ENCODE results near the gene GSG1L. TPM values are rescaled to one million over a fixed set of nuclear protein-coding genes. Genes with fewer than 3 reads are reported as not detected.

GSG1L gene
- total RNA-seq, 1 donor from 2014 or later: not detected

DNA sequence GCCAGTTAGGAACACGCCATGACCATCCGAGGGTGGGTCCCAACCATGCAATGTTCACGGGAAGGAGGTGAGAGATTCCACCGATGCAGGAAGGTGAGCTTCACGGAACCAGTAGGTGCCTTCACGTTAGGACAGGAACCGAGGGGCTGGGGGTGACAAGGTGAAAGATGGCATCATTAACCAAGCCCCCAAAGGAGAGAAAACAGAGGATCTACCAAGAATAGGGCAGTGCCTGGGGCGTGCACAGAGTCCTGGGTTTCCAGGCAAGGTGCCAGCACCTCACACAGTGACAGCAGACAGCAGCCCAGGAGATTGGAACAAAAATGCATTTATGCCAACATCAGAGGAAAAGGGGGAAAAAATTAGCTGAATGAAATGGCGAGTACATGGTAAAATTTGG, 137.9 kb downstream of the GSG1L start:
- intact Hi-C loops (cut with micrococcal nuclease): no loop called here
- H3K36me3 Mint-ChIP-seq (ENCODE audit: low read depth): no peaks in the 10 kb centered on the region
- no peak for DNase-seq (ENCODE audit: low spot score)
- no peak overlapping the region for H3K27ac Mint-ChIP-seq
- no peaks in the 10 kb centered on the region for H3K9me3 Mint-ChIP-seq
- H3K27me3 Mint-ChIP-seq (ENCODE audit: insufficient read depth): peaks cover 6% of the 10 kb centered on the region
- no peak overlapping the region for H3K4me3 Mint-ChIP-seq
- no peaks in the 10 kb centered on the region for H3K4me1 Mint-ChIP-seq (ENCODE audit: low read depth)

DNA sequence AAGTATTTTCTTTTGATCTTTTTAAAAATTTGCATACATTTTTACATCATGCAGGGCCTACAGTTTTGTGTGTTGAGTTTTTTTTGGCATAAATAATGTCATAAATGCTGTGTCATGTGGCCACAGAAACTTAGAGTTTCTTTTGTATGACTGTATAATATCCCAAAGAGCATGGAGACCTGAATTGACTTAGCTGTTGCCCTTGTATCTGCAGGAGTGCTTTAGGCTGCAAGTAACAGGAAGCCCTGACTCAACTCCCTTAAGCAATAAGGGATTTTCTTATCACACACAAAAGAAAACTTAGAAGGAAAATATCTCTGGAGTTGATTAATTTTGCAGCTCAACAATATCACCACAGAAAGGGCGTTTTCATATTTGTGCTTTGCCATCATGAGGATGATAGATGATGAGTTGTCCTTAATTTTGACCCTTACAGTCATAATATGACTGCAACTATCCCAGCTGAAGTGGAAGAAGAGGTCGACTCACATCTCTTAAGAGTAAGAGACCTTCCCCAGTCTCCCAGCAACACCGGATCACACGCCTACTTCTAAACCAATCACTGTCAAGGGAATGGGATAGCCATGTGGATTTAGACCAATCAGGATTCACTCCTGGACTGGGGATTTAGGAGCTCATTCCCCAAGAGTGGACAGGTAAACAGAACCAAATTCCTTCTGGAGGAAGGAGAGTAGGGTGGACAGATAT, 138.9 kb downstream of the GSG1L start:
- H3K27ac Mint-ChIP-seq: no peak overlapping the region
- DNase-seq (ENCODE audit: low spot score): no peak

DNA sequence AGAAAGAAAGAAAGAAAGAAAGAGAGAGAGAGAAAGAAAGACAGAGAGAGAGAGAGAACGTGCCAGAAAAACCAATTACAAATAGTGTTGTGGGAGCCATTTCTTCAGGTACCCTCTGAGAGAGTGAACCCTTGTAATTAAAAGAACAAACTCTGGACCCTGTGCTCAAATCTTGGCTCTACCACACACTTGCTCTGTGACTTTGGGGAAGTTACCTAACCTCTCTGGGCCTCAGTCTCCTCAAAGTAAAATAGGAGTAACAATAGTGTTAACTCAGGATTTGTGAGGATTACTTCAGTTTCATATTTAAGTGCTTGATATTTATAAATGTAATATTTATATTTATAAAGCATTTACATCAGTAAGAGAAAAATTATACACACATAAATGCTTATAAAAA, 139.8 kb downstream of the GSG1L start:
- no peak overlapping the region for H3K4me3 Mint-ChIP-seq
- H3K27me3 Mint-ChIP-seq (ENCODE audit: insufficient read depth): peaks cover 6% of the 10 kb centered on the region
- intact Hi-C loops (cut with micrococcal nuclease): no loop called here
- no peaks in the 10 kb centered on the region for H3K36me3 Mint-ChIP-seq (ENCODE audit: low read depth)
- no peak overlapping the region for H3K27ac Mint-ChIP-seq
- H3K4me1 Mint-ChIP-seq (ENCODE audit: low read depth): no peaks in the 10 kb centered on the region
- no peak for DNase-seq (ENCODE audit: low spot score)
- no peaks in the 10 kb centered on the region for H3K9me3 Mint-ChIP-seq

More for the DNA sequence above, 138.9 kb downstream of the GSG1L start:
- H3K4me1 Mint-ChIP-seq (ENCODE audit: low read depth): no peaks in the 10 kb centered on the region
- H3K9me3 Mint-ChIP-seq: no peaks in the 10 kb centered on the region
- peaks cover 6% of the 10 kb centered on the region for H3K27me3 Mint-ChIP-seq (ENCODE audit: insufficient read depth)
- no peak overlapping the region for H3K4me3 Mint-ChIP-seq
- intact Hi-C loops (cut with micrococcal nuclease): no loop called here
- H3K36me3 Mint-ChIP-seq (ENCODE audit: low read depth): no peaks in the 10 kb centered on the region

DNA sequence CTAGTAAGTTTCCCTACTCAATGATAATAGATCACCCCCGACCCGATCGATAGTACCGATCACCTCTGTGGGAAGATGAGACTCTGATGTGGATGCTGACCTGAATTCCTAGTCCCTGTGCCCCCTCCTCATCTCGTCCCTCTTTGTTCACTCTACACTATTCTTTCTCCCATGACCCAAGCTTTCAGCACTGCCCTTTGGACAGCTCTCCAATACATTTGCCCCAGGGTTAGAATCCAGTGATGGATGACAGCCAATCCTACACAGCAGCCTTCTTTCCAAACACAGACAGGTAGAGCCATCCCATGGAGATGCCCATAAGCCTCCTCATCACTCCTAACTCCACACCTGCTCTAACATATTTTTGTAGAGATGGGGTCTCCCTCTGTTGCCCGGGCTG, 141.1 kb downstream of the GSG1L start:
- H3K9me3 Mint-ChIP-seq: no peaks in the 10 kb centered on the region
- no peak for DNase-seq (ENCODE audit: low spot score)
- intact Hi-C loops (cut with micrococcal nuclease): no loop called here
- no peak overlapping the region for H3K4me3 Mint-ChIP-seq
- no peaks in the 10 kb centered on the region for H3K36me3 Mint-ChIP-seq (ENCODE audit: low read depth)
- peaks cover 6% of the 10 kb centered on the region for H3K27me3 Mint-ChIP-seq (ENCODE audit: insufficient read depth)
- no peaks in the 10 kb centered on the region for H3K4me1 Mint-ChIP-seq (ENCODE audit: low read depth)
- no peak overlapping the region for H3K27ac Mint-ChIP-seq

DNA sequence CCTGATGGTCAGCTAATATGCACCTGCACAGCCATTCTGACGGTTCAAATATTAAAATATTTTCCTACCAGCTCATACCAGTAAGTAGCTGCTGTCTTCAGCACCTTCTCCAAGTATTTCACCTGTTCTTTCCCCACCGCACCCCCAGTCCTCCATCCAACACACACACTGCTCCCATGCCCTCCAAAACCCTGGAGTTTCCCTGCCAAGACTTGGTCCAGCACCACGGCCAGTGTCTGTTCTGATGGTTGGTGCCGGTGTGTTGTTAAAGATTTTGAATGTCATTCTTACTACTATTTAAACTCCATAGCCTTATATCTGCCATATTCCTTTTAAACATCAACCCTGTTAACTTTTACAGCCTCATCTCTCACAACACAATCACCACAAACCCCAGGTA, 142.4 kb downstream of the GSG1L start:
- Mint-ChIP-seq H3K9me3 (no peaks in the 10 kb centered on the region), H3K36me3 (ENCODE audit: low read depth) (no peaks in the 10 kb centered on the region), H3K27ac (no peak overlapping the region), H3K27me3 (ENCODE audit: insufficient read depth) (peaks cover 6% of the 10 kb centered on the region), H3K4me3 (no peak overlapping the region), H3K4me1 (ENCODE audit: low read depth) (no peaks in the 10 kb centered on the region)
- intact Hi-C loops (cut with micrococcal nuclease): no loop called here
- no peak for DNase-seq (ENCODE audit: low spot score)

DNA sequence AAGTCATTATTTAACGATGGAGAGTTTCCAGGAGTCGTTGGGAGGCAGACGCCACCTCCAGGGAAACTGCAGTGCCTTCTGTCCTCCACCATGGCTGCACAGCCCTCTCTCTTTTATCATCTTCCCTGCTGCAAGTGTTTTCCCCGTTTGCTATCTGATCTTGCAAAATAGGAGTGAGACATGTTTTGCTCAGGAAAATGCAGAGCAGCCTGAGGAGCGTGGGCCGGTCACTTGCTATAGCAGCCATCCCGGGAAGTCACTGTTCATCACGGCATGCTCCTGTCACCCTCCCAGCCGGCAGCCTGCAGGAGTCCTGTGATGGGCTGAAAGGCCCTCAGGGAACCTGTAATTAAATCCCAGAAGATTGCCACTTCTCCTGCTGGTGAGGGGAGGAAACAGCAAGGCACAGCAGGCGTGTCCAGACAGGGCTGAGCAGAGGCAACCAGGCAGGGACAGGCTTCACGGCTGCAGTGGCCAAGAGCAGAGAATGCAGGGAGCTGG, 143.1 kb downstream of the GSG1L start:
- Mint-ChIP-seq H3K4me3 (no peak overlapping the region), H3K36me3 (ENCODE audit: low read depth) (no peaks in the 10 kb centered on the region), H3K4me1 (ENCODE audit: low read depth) (no peaks in the 10 kb centered on the region), H3K27ac (no peak overlapping the region), H3K27me3 (ENCODE audit: insufficient read depth) (peaks cover 6% of the 10 kb centered on the region), H3K9me3 (no peaks in the 10 kb centered on the region)
- no peak for DNase-seq (ENCODE audit: low spot score)
- intact Hi-C loops (cut with micrococcal nuclease): no loop called here

DNA sequence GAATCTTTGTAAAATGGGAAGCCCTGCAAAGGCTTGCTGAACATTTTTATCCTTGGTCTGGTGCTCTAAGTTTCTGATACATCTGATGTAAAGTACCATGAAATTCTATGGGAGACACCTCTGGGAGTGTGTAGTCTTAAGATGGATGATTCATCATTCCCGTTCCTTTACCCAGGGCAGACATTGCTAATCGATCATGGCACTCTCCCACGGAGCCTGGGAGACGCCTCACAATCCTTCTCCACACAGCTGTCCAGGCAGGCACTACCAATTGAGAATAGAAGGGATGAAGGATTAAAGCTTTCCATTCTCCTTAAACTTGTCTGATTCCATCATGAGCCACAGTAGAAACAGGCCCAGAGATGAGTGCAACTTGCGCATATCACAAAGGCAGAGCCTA, 144.8 kb downstream of the GSG1L start:
- Mint-ChIP-seq H3K36me3 (ENCODE audit: low read depth) (no peaks in the 10 kb centered on the region), H3K4me1 (ENCODE audit: low read depth) (no peaks in the 10 kb centered on the region), H3K27ac (no peak overlapping the region), H3K27me3 (ENCODE audit: insufficient read depth) (peaks cover 6% of the 10 kb centered on the region), H3K4me3 (no peak overlapping the region), H3K9me3 (no peaks in the 10 kb centered on the region)
- intact Hi-C loops (cut with micrococcal nuclease): no loop called here
- no peak for DNase-seq (ENCODE audit: low spot score)

DNA sequence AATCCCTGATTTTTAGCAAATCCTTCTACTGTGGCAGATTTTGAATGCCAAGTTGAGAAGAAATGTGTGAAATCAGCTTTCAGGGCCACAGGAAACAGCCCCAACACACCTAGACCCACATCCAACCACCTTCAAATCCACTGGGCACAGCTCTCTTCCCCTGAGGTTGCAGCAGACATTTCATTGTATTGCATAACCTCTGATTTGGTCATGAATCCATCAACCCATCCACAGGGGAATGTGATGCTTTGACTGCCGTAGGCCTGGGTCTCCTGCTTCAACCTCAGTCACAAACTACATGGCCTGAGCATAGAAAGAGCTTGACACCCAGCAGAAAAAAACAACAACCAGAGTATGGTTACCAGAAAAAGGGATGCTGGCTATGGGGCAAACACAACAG, 145.6 kb downstream of the GSG1L start:
- H3K27me3 Mint-ChIP-seq (ENCODE audit: insufficient read depth): peaks cover 6% of the 10 kb centered on the region
- no peaks in the 10 kb centered on the region for H3K36me3 Mint-ChIP-seq (ENCODE audit: low read depth)
- no peak for DNase-seq (ENCODE audit: low spot score)
- H3K9me3 Mint-ChIP-seq: no peaks in the 10 kb centered on the region
- no peak overlapping the region for H3K4me3 Mint-ChIP-seq
- no peak overlapping the region for H3K27ac Mint-ChIP-seq
- H3K4me1 Mint-ChIP-seq (ENCODE audit: low read depth): no peaks in the 10 kb centered on the region
- intact Hi-C loops (cut with micrococcal nuclease): no loop called here

DNA sequence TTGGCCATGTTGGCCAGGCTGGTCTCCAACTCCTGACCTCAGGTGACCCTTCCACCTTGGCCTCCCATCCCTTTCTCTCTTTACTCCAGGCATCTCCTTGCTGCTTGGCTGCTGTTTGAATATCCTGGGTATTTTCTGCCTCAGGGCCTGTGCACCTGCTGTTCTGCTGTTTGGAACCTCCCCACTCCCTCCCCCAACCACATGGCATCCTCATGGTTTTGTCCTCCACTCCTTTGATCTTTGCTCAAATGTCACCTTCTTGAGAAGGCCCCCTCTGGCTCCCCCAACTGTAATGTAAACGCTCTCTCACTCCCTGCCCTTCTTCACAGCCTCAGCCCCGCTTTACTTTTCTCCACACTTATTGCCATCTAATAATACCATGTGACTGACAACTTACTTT, 152.0 kb downstream of the GSG1L start:
- Mint-ChIP-seq H3K4me3 (no peak overlapping the region), H3K4me1 (ENCODE audit: low read depth) (no peaks in the 10 kb centered on the region), H3K9me3 (no peaks in the 10 kb centered on the region), H3K27ac (no peak overlapping the region), H3K27me3 (ENCODE audit: insufficient read depth) (peaks cover 5% of the 10 kb centered on the region), H3K36me3 (ENCODE audit: low read depth) (no peaks in the 10 kb centered on the region)
- DNase-seq (ENCODE audit: low spot score): no peak
- intact Hi-C loops (cut with micrococcal nuclease): no loop called here

DNA sequence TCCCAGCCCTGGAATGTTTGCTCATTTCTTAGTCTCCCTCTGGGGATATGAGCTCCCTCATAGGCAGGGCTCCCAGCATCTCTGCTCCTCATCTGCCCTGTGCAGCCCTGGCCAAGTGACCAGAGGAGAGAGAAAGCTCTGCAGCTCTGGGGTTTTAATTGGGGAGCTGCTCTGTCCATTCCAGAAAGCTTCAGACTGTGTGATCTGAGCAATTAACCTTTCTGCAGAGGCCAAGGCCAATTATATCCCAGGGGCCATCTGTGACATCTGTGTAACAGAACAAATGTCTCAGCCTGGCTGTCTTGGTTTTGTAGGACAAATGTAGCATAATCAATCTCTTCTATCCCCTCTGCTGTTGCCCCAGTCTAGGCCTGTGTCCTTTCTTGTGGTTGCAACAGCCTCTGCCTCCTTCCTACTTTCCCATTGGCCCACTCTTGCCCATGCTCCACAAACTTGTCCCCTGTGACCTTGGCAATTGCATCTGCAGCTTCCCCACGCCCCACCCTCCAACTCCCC, 156.0 kb downstream of the GSG1L start:
- no peak for DNase-seq (ENCODE audit: low spot score)
- H3K27ac Mint-ChIP-seq: no peak overlapping the region
- no peaks in the 10 kb centered on the region for H3K9me3 Mint-ChIP-seq
- H3K27me3 Mint-ChIP-seq (ENCODE audit: insufficient read depth): peaks cover 9% of the 10 kb centered on the region
- no peak overlapping the region for H3K4me3 Mint-ChIP-seq
- no peaks in the 10 kb centered on the region for H3K36me3 Mint-ChIP-seq (ENCODE audit: low read depth)
- no peaks in the 10 kb centered on the region for H3K4me1 Mint-ChIP-seq (ENCODE audit: low read depth)
- intact Hi-C loops (cut with micrococcal nuclease): no loop called here

DNA sequence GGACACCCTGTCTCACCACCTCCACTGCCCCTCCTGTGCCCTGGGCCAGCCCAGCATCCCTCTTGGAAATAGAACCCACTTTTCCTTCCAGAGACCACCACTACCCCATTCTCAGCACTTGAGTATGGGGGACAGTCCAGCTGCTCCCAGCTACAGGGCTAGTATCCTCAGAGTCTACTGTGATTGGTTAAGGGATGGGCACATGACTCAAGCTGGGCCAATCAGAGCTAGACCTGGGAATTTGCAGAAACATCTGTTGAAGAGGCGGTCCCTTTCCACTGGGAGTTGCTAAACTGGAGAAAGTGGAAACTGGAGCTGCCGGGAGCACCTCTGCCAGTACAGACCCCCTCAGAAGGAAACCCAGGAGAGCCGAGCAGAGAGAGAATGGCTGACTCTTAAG, 156.6 kb downstream of the GSG1L start:
- Mint-ChIP-seq H3K4me1 (ENCODE audit: low read depth) (no peaks in the 10 kb centered on the region), H3K27me3 (ENCODE audit: insufficient read depth) (peaks cover 9% of the 10 kb centered on the region), H3K9me3 (no peaks in the 10 kb centered on the region), H3K27ac (no peak overlapping the region), H3K36me3 (ENCODE audit: low read depth) (no peaks in the 10 kb centered on the region), H3K4me3 (no peak overlapping the region)
- intact Hi-C loops (cut with micrococcal nuclease): no loop called here
- DNase-seq (ENCODE audit: low spot score): no peak

DNA sequence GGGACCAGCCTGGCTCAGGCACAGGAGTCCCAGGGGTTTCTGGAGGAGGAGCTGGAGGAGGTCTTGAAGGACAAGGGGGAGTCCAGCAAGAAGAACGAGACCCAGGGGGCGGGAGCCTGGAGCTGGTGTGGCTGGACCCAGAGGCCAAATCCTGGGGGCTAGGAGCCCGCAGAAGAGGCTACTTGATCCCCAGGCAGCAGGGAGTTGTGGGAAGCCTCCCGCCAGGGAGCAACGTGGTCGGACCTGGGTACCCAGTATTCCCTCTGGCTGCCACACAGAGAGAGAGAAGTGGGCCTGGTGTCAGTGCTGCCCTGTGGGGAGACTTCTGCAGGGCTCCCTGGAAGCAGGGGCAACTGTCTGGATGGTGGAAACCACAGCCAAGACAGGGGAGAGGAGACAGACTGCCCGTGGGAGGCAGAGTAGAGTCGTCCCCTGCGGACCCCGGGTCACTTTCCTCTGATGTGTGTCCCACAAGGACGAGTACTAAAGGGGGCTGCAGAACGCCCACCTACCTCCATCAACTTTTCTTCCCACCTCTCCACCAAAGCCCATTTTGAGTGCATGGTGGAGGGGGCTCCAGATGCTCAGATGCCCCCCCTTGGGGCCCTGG, 160.4 kb downstream of the GSG1L start:
- no peak overlapping the region for H3K4me3 Mint-ChIP-seq
- H3K27me3 Mint-ChIP-seq (ENCODE audit: insufficient read depth): peaks cover 4% of the 10 kb centered on the region
- intact Hi-C loops (cut with micrococcal nuclease): no loop called here
- H3K27ac Mint-ChIP-seq: no peak overlapping the region
- no peaks in the 10 kb centered on the region for H3K4me1 Mint-ChIP-seq (ENCODE audit: low read depth)
- no peak for DNase-seq (ENCODE audit: low spot score)
- no peaks in the 10 kb centered on the region for H3K36me3 Mint-ChIP-seq (ENCODE audit: low read depth)
- no peaks in the 10 kb centered on the region for H3K9me3 Mint-ChIP-seq

DNA sequence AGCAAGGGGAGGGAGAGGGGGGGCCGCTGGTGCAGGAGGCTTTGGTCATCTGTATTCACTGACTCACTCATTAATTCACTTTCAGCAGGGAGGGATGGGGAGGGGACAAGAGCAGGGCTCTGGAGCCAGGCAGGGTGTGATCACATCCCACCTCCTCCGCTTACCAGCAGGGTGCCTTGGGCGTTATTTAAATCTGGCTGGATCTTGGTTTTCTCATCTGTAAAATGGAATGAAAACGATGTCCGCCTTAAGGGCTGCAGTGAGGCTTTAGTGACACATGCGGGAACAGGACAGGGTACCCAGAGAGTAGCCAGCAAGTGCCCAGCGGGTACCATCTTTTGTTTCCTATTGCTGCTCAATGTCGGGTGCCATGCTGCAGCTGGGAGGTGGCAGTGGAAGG, 161.0 kb downstream of the GSG1L start:
- H3K4me3 Mint-ChIP-seq: no peak overlapping the region
- no peak overlapping the region for H3K27ac Mint-ChIP-seq
- no peaks in the 10 kb centered on the region for H3K9me3 Mint-ChIP-seq
- intact Hi-C loops (cut with micrococcal nuclease): no loop called here
- no peaks in the 10 kb centered on the region for H3K36me3 Mint-ChIP-seq (ENCODE audit: low read depth)
- no peaks in the 10 kb centered on the region for H3K4me1 Mint-ChIP-seq (ENCODE audit: low read depth)
- peaks cover 4% of the 10 kb centered on the region for H3K27me3 Mint-ChIP-seq (ENCODE audit: insufficient read depth)
- no peak for DNase-seq (ENCODE audit: low spot score)

Data from activated T-helper 1 cell treated with anti-CD3 and anti-CD28 coated beads, Interleukin-12 subunit alpha, Interleukin-12 subunit beta, Interleukin-2, Interleukin-4 antibody, amounts not matched to agents 30 ng/mL and 10 ng/mL and 1 ng/mL, durations not matched to agents 14 hours and 24 hours and 36 hours (primary cell).